Nephron (organoid): Measurements from ENCODE around the gene ITIH3.

Source experiments
- H3K27ac Mint-ChIP-seq, 3 experiments: 2 replicates each; pipeline ENCODE4 v1.8.0; 2020; ENCODE audit warnings: mixed read lengths in 3 of 3, mild to moderate bottlenecking in 2 of 3, moderate library complexity in 1 of 3
- H3K27me3 Mint-ChIP-seq: 2 replicates; pipeline ENCODE4 v1.8.0; 2021; ENCODE audit warnings: low read depth, mild to moderate bottlenecking, moderate library complexity, mixed read lengths
- H3K36me3 Mint-ChIP-seq: 2 replicates; pipeline ENCODE4 v1.8.0; 2020; ENCODE audit warnings: low read depth, mixed read lengths
- H3K4me1 Mint-ChIP-seq: 2 replicates; pipeline ENCODE4 v1.8.0; 2020; ENCODE audit warnings: mixed read lengths
- H3K4me3 Mint-ChIP-seq, 3 experiments: 2 replicates each; pipeline ENCODE4 v1.8.0; 2020; ENCODE audit warnings: mild to moderate bottlenecking in 3 of 3, mixed read lengths in 3 of 3, moderate library complexity in 2 of 3
- H3K9me3 Mint-ChIP-seq: 2 replicates; pipeline ENCODE4 v1.8.0; 2020; ENCODE audit warnings: mixed read lengths
- CTCF ChIP-seq, 3 experiments: fragments of 200-600 bp; sonication (generic); IDR thresholded peaks; one replicate each; pipeline ENCODE4 v1.5.0; 2021; ENCODE audit warnings: antibody characterized with exemption in 3 of 3; ENCODE audit not compliant: unreplicated experiment in 3 of 3

Gene ITIH3

GRCh38 chr3:52819936-52820335, 25.3 kb downstream of the ITIH3 start:
- H3K36me3 Mint-ChIP-seq = no peaks in the 10 kb centered on the region
- no peaks in the 10 kb centered on the region for H3K27me3 Mint-ChIP-seq
- H3K4me1 Mint-ChIP-seq = no peaks in the 10 kb centered on the region
- H3K27ac Mint-ChIP-seq = no peak overlapping the region
- no peak for TF ChIP-seq CTCF (IDR thresholded peaks at IDR 0.05; ENCODE audit: unreplicated experiment in 3 of 3)
- H3K9me3 Mint-ChIP-seq = no peaks in the 10 kb centered on the region
- H3K4me3 Mint-ChIP-seq = no peak overlapping the region

- peak; percentile 35 to 41 (median 40) for TF ChIP-seq CTCF (IDR thresholded peaks at IDR 0.05; ENCODE audit: unreplicated experiment in 3 of 3)
- Mint-ChIP-seq H3K4me1 (no peaks in the 10 kb centered on the region), H3K27me3 (no peaks in the 10 kb centered on the region), H3K4me3 (no peak overlapping the region), H3K36me3 (no peaks in the 10 kb centered on the region), H3K27ac (no peak overlapping the region), H3K9me3 (no peaks in the 10 kb centered on the region)
Observed at GRCh38 chr3:52820736-52821135, 26.1 kb downstream of the ITIH3 start.

- H3K4me1 Mint-ChIP-seq = no peaks in the 10 kb centered on the region
- no peak overlapping the region for H3K27ac Mint-ChIP-seq
- H3K9me3 Mint-ChIP-seq = no peaks in the 10 kb centered on the region
- TF ChIP-seq CTCF (IDR thresholded peaks at IDR 0.05; ENCODE audit: unreplicated experiment in 3 of 3) = no peak
- H3K36me3 Mint-ChIP-seq = no peaks in the 10 kb centered on the region
- no peaks in the 10 kb centered on the region for H3K27me3 Mint-ChIP-seq
- no peak overlapping the region for H3K4me3 Mint-ChIP-seq
Observed at GRCh38 chr3:52822363-52822762, 27.8 kb downstream of the ITIH3 start.

GRCh38 chr3:52824037-52824436, 29.4 kb downstream of the ITIH3 start:
- H3K27ac Mint-ChIP-seq = no peak overlapping the region
- H3K4me1 Mint-ChIP-seq = no peaks in the 10 kb centered on the region
- H3K27me3 Mint-ChIP-seq = no peaks in the 10 kb centered on the region
- H3K36me3 Mint-ChIP-seq = no peaks in the 10 kb centered on the region
- no peak overlapping the region for H3K4me3 Mint-ChIP-seq
- H3K9me3 Mint-ChIP-seq = no peaks in the 10 kb centered on the region
- no peak for TF ChIP-seq CTCF (IDR thresholded peaks at IDR 0.05; ENCODE audit: unreplicated experiment in 3 of 3)

GRCh38 chr3:52827441-52827840, 32.8 kb downstream of the ITIH3 start:
- no peak overlapping the region for H3K4me3 Mint-ChIP-seq
- H3K9me3 Mint-ChIP-seq = no peaks in the 10 kb centered on the region
- no peaks in the 10 kb centered on the region for H3K27me3 Mint-ChIP-seq
- peak overlapping the region in 1 of 3 experiments; percentile 28 for H3K27ac Mint-ChIP-seq
- TF ChIP-seq CTCF (IDR thresholded peaks at IDR 0.05; ENCODE audit: unreplicated experiment in 3 of 3) = no peak
- H3K36me3 Mint-ChIP-seq = no peaks in the 10 kb centered on the region
- H3K4me1 Mint-ChIP-seq = peaks cover 13% of the 10 kb centered on the region

- Mint-ChIP-seq H3K4me1 (peaks cover 14% of the 10 kb centered on the region), H3K27ac (peak overlapping the region in 1 of 3 experiments; percentile 28), H3K4me3 (no peak overlapping the region), H3K27me3 (no peaks in the 10 kb centered on the region), H3K36me3 (no peaks in the 10 kb centered on the region), H3K9me3 (no peaks in the 10 kb centered on the region)
- no peak for TF ChIP-seq CTCF (IDR thresholded peaks at IDR 0.05; ENCODE audit: unreplicated experiment in 3 of 3)
Observed at GRCh38 chr3:52827866-52828376, 33.3 kb downstream of the ITIH3 start.
